ENCODE data around the gene VPS41. TPM values are rescaled to one million over a fixed set of nuclear protein-coding genes. Genes with fewer than 3 reads are reported as not detected.

Gene VPS41
- total and polyA plus RNA-seq, 2 of the 13 experiments (the other 11 are each of a cell fraction or from before 2014, with no cell fraction given), result 12.1 to 43.4 TPM

GRCh38 chr7:38908759-38909335 is at the start of gene VPS41 (continued):
- peak; percentile 73; the same call in 1 of the 2 replicates for TF ChIP-seq ZNF501 (CRISPR knock-in tag; IDR thresholded peaks at IDR 0.05)
- TF ChIP-seq ZNF709 (CRISPR knock-in tag; IDR thresholded peaks at IDR 0.05), result no peak
- peak; percentile 44; the same call in 1 of the 2 replicates for TF ChIP-seq CREB1 (IDR thresholded peaks at IDR 0.05)
- TF ChIP-seq CREB1 (CRISPR knock-in tag; IDR thresholded peaks at IDR 0.05), result peak; percentile 86
- no peak for TF ChIP-seq ZNF333 (CRISPR knock-in tag; IDR thresholded peaks at IDR 0.05; ENCODE audit: borderline replicate concordance)
- no peak for TF ChIP-seq PRDM4 (CRISPR knock-in tag; IDR thresholded peaks at IDR 0.05; ENCODE audit: borderline replicate concordance)
- TF ChIP-seq BCLAF1 (IDR thresholded peaks at IDR 0.05), result no peak
- TF ChIP-seq ZNF598 (CRISPR knock-in tag; IDR thresholded peaks at IDR 0.05; ENCODE audit: borderline replicate concordance), result no peak
- TF ChIP-seq NFE2L1 (CRISPR knock-in tag; IDR thresholded peaks at IDR 0.05; ENCODE audit: borderline replicate concordance), result no peak
- peak; percentile 60; the same call in 1 of the 2 replicates for TF ChIP-seq THAP9 (CRISPR knock-in tag; IDR thresholded peaks at IDR 0.05; ENCODE audit: borderline replicate concordance)
- TF ChIP-seq ZNF761 (CRISPR knock-in tag; conservative IDR thresholded peaks at IDR 0.05), result no peak
- no peak for TF ChIP-seq AKAP8 (CRISPR knock-in tag; IDR thresholded peaks at IDR 0.05)
- TF ChIP-seq ZNF576 (CRISPR knock-in tag; IDR thresholded peaks at IDR 0.05), result no peak
- TF ChIP-seq HDAC1 (CRISPR knock-in tag; IDR thresholded peaks at IDR 0.05), result 0 out of 2 replicates have a peak, but pooled peaks have one; percentile 60
- no peak for TF ChIP-seq SMARCC2 (IDR thresholded peaks at IDR 0.05)
- TF ChIP-seq NFKBIZ (CRISPR knock-in tag; IDR thresholded peaks at IDR 0.05), result no peak
- TF ChIP-seq CBX1 (IDR thresholded peaks at IDR 0.05; ENCODE audit: low read depth), result no peak
- TF ChIP-seq ARID3A (IDR thresholded peaks at IDR 0.05; ENCODE audit: low read depth, low read length), result no peak
- TF ChIP-seq ZNF639 (CRISPR knock-in tag; conservative IDR thresholded peaks at IDR 0.05), result no peak

Measured in HepG2 (cell line).